GM18873 (cell line): ENCODE data around the gene ZBTB11.
"Not testable (repeated sequence)": the region's sequence is repeated elsewhere in the genome, so short reads cannot be mapped to it uniquely, and the experiment has no call there.

Experiments
- ATAC-seq: cut with Tn5 transposase; IDR thresholded peaks from one replicate; pipeline ENCODE4 v1.9.1; 2021; ENCODE audit warnings: mild to moderate bottlenecking, moderate library complexity, moderate number of reproducible peaks; ENCODE audit not compliant: unreplicated experiment, low FRiP score

ZBTB11 gene

DNA sequence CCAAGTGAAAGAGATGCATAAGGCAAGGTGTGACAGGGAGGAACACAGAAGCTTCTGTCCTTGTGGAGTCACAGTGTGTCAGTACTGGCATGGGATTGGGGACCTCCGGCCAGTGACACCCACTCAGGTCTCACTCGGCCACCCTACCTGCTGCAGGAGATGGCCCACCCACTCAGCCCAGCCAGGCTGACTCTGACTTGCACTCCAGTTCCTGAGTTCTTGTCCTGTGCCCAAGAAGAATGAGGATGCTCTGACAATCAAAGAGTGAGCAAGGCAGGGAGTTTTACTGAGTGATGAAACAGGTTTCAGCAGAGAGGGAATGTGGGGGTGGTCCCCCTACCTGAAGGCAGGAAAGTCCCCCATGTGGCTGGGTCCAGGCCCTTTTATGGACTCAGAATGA, 52.1 kb downstream of the ZBTB11 start:
- ATAC-seq = no peak

- ATAC-seq = no peak
Observed at GRCh38 chr3:101623656-101624055, 53.3 kb downstream of the ZBTB11 start.

GRCh38 chr3:101619734-101620133, 57.2 kb downstream of the ZBTB11 start:
- no peak for ATAC-seq

GRCh38 chr3:101618726-101619125, 58.2 kb downstream of the ZBTB11 start:
- no peak for ATAC-seq

GRCh38 chr3:101617478-101617877, 59.5 kb downstream of the ZBTB11 start:
- no peak for ATAC-seq

GRCh38 chr3:101615525-101615924, 61.4 kb downstream of the ZBTB11 start:
- peak; percentile 64 for ATAC-seq

DNA sequence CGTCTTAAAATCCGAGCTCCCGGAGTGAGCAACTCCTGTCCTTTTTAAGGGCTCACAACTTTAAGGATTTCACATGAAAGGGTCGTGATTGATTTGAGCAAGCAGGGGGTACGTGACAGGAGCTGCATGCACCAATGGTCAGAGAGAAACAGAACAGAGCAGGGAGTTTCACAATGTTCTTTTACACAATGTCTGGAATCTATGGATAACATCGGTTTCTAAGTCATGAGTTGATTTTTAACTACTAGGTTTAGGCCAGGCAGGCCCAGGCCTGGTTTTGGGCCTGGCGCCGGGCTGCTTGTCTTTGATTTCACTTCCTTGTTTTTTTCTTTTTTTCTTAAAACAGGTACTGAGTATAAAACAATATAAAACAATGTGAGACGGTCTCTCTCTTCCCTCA, 63.9 kb downstream of the ZBTB11 start:
- ATAC-seq = not testable (repeated sequence)

DNA sequence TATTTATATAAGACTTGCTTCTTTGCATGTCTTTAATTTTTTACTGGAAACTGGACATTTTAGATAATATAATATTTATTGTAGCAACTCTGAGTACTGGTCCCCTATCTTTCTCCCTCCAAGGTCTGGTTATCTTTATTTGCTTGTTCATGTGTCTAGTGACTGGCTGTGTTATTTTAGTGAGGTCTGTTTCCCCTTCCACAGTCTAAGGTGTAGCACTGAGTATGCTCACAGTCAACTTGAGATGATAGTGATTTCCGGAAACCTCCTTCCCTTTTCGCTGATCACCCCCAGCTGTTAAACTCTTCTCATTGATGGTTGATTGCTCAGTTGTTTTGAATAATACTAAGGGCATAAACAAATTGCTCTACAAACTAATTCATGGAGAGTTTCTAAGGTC, 65.9 kb downstream of the ZBTB11 start:
- peak; percentile 77 for ATAC-seq

DNA sequence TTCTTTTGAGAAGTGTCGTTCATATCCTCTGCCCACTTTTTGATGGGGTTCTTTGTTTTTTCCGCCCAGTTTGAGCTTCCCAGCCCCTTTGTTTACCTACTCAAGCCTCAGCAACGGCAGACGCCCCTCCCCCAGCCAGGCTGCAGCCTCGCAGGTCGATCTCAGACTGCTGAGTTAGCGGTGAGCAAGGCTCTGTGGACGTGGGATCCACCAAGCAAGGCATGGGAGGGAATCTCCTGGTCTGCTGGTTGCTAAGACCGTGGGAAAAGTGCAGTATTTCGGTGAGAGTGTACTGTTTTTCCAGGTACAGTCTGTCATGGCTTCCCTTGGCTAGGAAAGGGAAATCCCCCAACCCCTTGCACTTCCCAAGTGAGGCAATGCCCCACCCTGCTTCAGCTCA, 71.5 kb downstream of the ZBTB11 start:
- not testable (repeated sequence) for ATAC-seq

- ATAC-seq = no peak
Observed at GRCh38 chr3:101603184-101603583, 73.7 kb downstream of the ZBTB11 start.

DNA sequence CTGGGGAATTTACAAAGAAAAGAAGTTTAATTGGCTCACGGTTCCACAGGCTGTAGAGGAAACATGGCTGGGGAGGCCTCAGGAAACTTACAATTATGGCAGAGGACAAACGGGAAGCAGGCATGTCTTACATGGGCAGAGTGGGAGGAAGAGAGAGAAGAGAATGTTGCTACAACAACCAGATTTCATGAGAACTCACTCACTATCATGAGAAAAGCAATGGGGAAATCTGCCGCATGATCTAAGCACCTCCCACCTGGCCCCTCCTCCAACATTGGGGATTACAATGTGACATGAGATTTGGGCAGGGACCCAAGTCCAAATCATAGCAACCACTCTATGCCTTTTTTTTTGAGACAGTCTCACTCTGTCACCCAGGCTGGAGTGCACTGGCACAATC, 74.2 kb downstream of the ZBTB11 start:
- ATAC-seq = no peak
